Stomach (tissue), 4 donors: ENCODE data around the gene SYNGR3.

Experiments used
- EP300 ChIP-seq: sonication (generic); formaldehyde crosslinking; IDR thresholded peaks from one replicate; pipeline ENCODE4 v1.6.1; 2017; ENCODE audit warnings: antibody characterized with exemption
- POLR2A ChIP-seq, 4 donors: fragments of 450-650 bp; IDR thresholded peaks; one replicate each; pipeline ENCODE4 v1.6.1; 2016; ENCODE audit warnings: antibody characterized with exemption in 4 of 4, control low read depth in 2 of 4, mild to moderate bottlenecking in 1 of 4, moderate library complexity in 1 of 4
- TF ChIP-seq, protein P1 (sequence below), 7 experiments: fragments of 450-650 bp in 4 of 7; fragments of 200-600 bp in 3 of 7; sonication (generic) in 3 of 7; IDR thresholded peaks; one replicate each; pipeline ENCODE4 v1.5.1; 2016 to 2019; ENCODE audit warnings: antibody characterized with exemption in 7 of 7, control low read depth in 2 of 7, mild to moderate bottlenecking in 1 of 7

DNA sequence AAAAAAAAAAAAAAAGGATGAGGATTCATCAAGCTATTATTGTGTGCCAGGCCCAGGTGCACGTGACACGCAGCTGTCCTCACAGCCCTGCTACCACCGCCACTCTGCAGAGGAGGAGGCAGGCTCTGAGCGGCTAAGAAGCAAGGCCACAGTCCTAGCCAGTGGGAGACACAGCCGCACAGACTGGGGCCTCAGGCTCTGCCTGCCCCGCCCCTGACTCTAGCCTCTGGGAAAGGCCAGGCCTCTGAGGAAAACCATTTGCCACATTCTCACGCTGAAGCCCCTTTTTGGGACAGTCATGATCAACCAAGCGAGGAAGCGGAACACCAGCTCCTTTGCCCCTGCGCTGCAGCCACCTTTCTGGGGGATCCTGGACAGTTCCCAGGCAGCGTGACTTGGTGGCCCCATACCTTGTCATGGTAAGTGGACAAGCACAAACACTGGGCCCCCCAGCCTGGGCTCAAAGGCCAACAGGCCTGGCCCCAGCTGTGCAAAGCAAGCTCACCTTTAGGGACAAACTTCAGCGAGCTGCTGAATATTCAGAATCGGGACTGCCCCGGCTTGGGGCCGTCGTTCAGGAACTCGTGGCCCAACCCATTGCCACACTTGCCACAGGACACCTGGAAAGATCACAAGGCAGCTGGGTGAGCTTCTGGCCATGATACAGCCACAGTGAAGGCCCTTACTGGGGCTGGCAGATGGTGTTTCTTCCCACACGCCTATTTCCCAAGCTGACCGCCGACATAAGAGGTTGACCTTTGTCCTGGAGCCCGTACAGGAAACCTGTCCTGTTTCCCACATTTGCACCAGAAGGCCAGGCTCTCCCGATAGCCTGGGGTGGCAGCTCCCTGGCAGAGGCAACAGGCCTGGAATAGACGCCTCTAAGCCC lies 49.3 kb upstream of the SYNGR3 start:
- TF ChIP-seq POLR2A (IDR thresholded peaks at IDR 0.05) (no peak), EP300 (no peak)
- TF ChIP-seq, protein P1, sequence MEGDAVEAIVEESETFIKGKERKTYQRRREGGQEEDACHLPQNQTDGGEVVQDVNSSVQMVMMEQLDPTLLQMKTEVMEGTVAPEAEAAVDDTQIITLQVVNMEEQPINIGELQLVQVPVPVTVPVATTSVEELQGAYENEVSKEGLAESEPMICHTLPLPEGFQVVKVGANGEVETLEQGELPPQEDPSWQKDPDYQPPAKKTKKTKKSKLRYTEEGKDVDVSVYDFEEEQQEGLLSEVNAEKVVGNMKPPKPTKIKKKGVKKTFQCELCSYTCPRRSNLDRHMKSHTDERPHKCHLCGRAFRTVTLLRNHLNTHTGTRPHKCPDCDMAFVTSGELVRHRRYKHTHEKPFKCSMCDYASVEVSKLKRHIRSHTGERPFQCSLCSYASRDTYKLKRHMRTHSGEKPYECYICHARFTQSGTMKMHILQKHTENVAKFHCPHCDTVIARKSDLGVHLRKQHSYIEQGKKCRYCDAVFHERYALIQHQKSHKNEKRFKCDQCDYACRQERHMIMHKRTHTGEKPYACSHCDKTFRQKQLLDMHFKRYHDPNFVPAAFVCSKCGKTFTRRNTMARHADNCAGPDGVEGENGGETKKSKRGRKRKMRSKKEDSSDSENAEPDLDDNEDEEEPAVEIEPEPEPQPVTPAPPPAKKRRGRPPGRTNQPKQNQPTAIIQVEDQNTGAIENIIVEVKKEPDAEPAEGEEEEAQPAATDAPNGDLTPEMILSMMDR (IDR thresholded peaks at IDR 0.05), result no peak
